Ammon's horn (tissue), 1 donor: ENCODE results near the gene CH25H.
A peak's percentile ranks its signal among the peaks of the same experiment; 100 is the strongest.
"Not testable (repeated sequence)": the region's sequence is repeated elsewhere in the genome, so short reads cannot be mapped to it uniquely, and the experiment has no call there.

Source experiments
- DNase-seq: peaks from one replicate; pipeline ENCODE4 v3.0.0-alpha.2; 2016; ENCODE audit warnings: low spot score

The CH25H gene

GRCh38 chr10:89201345-89202032 is 5.6 kb downstream of the CH25H start:
- DNase-seq = no peak

GRCh38 chr10:89197473-89197872 is 9.6 kb downstream of the CH25H start:
- DNase-seq = no peak

- not testable (repeated sequence) for DNase-seq
These were observed 15.8 kb downstream of the CH25H start for GRCh38 chr10:89191301-89191700.

GRCh38 chr10:89189211-89189734 is 17.8 kb downstream of the CH25H start:
- no peak for DNase-seq

GRCh38 chr10:89185658-89186057 is 21.5 kb downstream of the CH25H start:
- no peak for DNase-seq

- DNase-seq = no peak
These were observed 22.5 kb downstream of the CH25H start for GRCh38 chr10:89184638-89185037.

- no peak for DNase-seq
These were observed 23.5 kb downstream of the CH25H start for GRCh38 chr10:89183571-89183970.

- no peak for DNase-seq
These were observed 24.2 kb downstream of the CH25H start for GRCh38 chr10:89182894-89183293.

- DNase-seq = no peak
These were observed 31.3 kb downstream of the CH25H start for GRCh38 chr10:89175816-89176215.

- DNase-seq = no peak
These were observed 34.0 kb downstream of the CH25H start for GRCh38 chr10:89173075-89173474.

- no peak for DNase-seq
These were observed 35.1 kb downstream of the CH25H start for GRCh38 chr10:89171996-89172395.

- DNase-seq = no peak
These were observed 35.7 kb downstream of the CH25H start for GRCh38 chr10:89171263-89171872.

GRCh38 chr10:89168354-89168900 is 38.7 kb downstream of the CH25H start:
- DNase-seq = not testable (repeated sequence)

- DNase-seq = no peak
These were observed 39.2 kb downstream of the CH25H start for GRCh38 chr10:89167915-89168314.

- DNase-seq = no peak
These were observed 41.2 kb downstream of the CH25H start for GRCh38 chr10:89165923-89166322.

GRCh38 chr10:89164920-89165319 is 42.2 kb downstream of the CH25H start:
- DNase-seq = no peak

- DNase-seq = peak; percentile 27
These were observed 43.0 kb downstream of the CH25H start for GRCh38 chr10:89164080-89164479.

- DNase-seq = peak; percentile 81
These were observed 43.7 kb downstream of the CH25H start for GRCh38 chr10:89163265-89163995.

- DNase-seq = no peak
These were observed 44.5 kb downstream of the CH25H start for GRCh38 chr10:89162596-89162995.

GRCh38 chr10:89160339-89160738 is 46.8 kb downstream of the CH25H start:
- no peak for DNase-seq

GRCh38 chr10:89159761-89160160 is 47.4 kb downstream of the CH25H start:
- DNase-seq = no peak

GRCh38 chr10:89159316-89159715 is 47.8 kb downstream of the CH25H start:
- DNase-seq = no peak

- no peak for DNase-seq
These were observed 48.7 kb downstream of the CH25H start for GRCh38 chr10:89158446-89158845.
